ENCODE measurements around the gene NUMB. TPM values are rescaled to one million over a fixed set of nuclear protein-coding genes. Genes with fewer than 3 reads are reported as not detected.

The NUMB gene
- total and polyA plus RNA-seq, 2 donors (not counting 1 experiment from before 2014, with no cell fraction given), result 36.0 to 151 TPM

DNA sequence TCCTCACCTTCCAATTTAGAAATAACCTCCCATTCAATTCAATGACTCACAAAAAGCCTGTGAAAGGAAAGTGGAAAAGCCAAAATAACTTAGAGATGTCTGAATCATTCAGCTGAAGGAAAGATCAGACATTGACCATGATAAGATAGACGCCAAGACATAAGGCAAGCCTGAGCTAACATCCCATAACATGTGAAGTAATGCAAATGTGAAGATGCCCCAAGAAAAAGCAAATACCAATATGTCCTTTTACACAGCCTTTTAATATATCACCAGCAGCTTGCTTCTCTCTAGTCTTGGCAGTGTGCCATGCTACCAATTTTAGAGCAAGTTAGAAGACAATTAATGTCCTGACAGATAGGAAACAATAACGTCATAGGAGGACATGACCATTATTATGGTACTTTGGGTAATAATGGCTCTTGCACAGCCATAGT lies 2.4 kb upstream of the NUMB start:
- Histone ChIP-seq H3K79me2 (ENCODE audit: control insufficient read depth, insufficient read depth, low read length) (peaks cover 26% of the 10 kb centered on the region), H3K9me3 (ENCODE audit: control insufficient read depth, insufficient read depth, low read depth, low read length) (no peaks in the 10 kb centered on the region), H3K9ac (ENCODE audit: insufficient read depth, low read length) (no peak overlapping the region), H3K27me3 (ENCODE audit: control insufficient read depth, insufficient read depth, low read length) (no peaks in the 10 kb centered on the region), H4K20me1 (ENCODE audit: control insufficient read depth, extremely low read depth, insufficient read depth, low read length) (peaks cover under 1% of the 10 kb centered on the region), H3K4me2 (ENCODE audit: extremely low read depth, insufficient read depth, low read length) (no peak overlapping the region), H3K4me1 (ENCODE audit: control insufficient read depth, extremely low read depth, insufficient read depth, low read length) (peaks cover 34% of the 10 kb centered on the region), H3K27ac (ENCODE audit: insufficient read depth, low read length) (no peak overlapping the region), H3K36me3 (ENCODE audit: control insufficient read depth, insufficient read depth, low read length) (no peaks in the 10 kb centered on the region), H3K4me3 (replicated peaks in 1 of 4; ENCODE audit: control extremely low read depth in 1 of 4, insufficient read depth in 1 of 4, low read depth in 3 of 4, low read length in 4 of 4) (no peak overlapping the region), H2AFZ (ENCODE audit: low read length) (no peak overlapping the region)
- peak; percentile 56 to 84 for DNase-seq (ENCODE audit: low read depth in 2 of 2)
- TF ChIP-seq EZH2 (IDR thresholded peaks at IDR 0.05; ENCODE audit: low read length, missing control alignments), result no peak
- no peak for TF ChIP-seq CTCF (conservative IDR thresholded peaks at IDR 0.05 in 1 of 2, IDR thresholded peaks at IDR 0.05 in 1 of 2; ENCODE audit: low read depth in 1 of 2, low read length in 2 of 2)

- H3K27ac ChIP-seq (ENCODE audit: insufficient read depth, low read length), result no peak overlapping the region
- H3K36me3 ChIP-seq (ENCODE audit: control insufficient read depth, insufficient read depth, low read length), result no peaks in the 10 kb centered on the region
- H3K9ac ChIP-seq (ENCODE audit: insufficient read depth, low read length), result no peak overlapping the region
- H3K4me2 ChIP-seq (ENCODE audit: extremely low read depth, insufficient read depth, low read length), result peak overlapping the region; percentile 7
- H2AFZ ChIP-seq (ENCODE audit: low read length), result no peak overlapping the region
- peaks cover 38% of the 10 kb centered on the region for H3K4me1 ChIP-seq (ENCODE audit: control insufficient read depth, extremely low read depth, insufficient read depth, low read length)
- no peaks in the 10 kb centered on the region for H3K9me3 ChIP-seq (ENCODE audit: control insufficient read depth, insufficient read depth, low read depth, low read length)
- TF ChIP-seq CTCF (conservative IDR thresholded peaks at IDR 0.05 in 1 of 2, IDR thresholded peaks at IDR 0.05 in 1 of 2; ENCODE audit: low read depth in 1 of 2, low read length in 2 of 2), result no peak
- no peak for TF ChIP-seq EZH2 (IDR thresholded peaks at IDR 0.05; ENCODE audit: low read length, missing control alignments)
- no peak overlapping the region for H3K4me3 ChIP-seq (replicated peaks in 1 of 4; ENCODE audit: control extremely low read depth in 1 of 4, insufficient read depth in 1 of 4, low read depth in 3 of 4, low read length in 4 of 4)
- H3K79me2 ChIP-seq (ENCODE audit: control insufficient read depth, insufficient read depth, low read length), result peaks cover 34% of the 10 kb centered on the region
- no peaks in the 10 kb centered on the region for H3K27me3 ChIP-seq (ENCODE audit: control insufficient read depth, insufficient read depth, low read length)
- DNase-seq (ENCODE audit: low read depth in 2 of 2), result no peak
- H4K20me1 ChIP-seq (ENCODE audit: control insufficient read depth, extremely low read depth, insufficient read depth, low read length), result peaks cover 2% of the 10 kb centered on the region
Measured at GRCh38 chr14:73459959-73460358, 1.6 kb upstream of the NUMB start.

DNA sequence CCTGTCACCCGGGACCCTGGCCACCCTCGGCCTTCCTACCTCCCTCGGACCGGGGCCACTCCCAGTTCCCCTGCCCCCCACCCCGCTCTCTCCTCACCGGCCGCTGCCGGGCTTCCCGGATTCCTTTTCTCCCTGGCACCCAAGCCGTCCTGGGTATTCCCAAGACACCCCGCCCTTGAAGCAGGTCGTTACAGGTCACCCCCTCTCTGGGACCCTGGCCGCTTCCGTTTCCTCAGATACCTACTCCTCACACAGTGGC lies 493 bp downstream of the NUMB start:
- H3K4me2 ChIP-seq (ENCODE audit: extremely low read depth, insufficient read depth, low read length), result peak overlapping the region; percentile 82
- H2AFZ ChIP-seq (ENCODE audit: low read length), result peak overlapping the region; percentile 47
- H3K79me2 ChIP-seq (ENCODE audit: control insufficient read depth, insufficient read depth, low read length), result peaks cover 54% of the 10 kb centered on the region
- no peak for DNase-seq (ENCODE audit: low read depth in 2 of 2)
- peaks cover 30% of the 10 kb centered on the region for H3K4me1 ChIP-seq (ENCODE audit: control insufficient read depth, extremely low read depth, insufficient read depth, low read length)
- H3K9ac ChIP-seq (ENCODE audit: insufficient read depth, low read length), result peak overlapping the region; percentile 78
- peak overlapping the region; percentile 78 to 94 (median 87) for H3K4me3 ChIP-seq (replicated peaks in 1 of 4; ENCODE audit: control extremely low read depth in 1 of 4, insufficient read depth in 1 of 4, low read depth in 3 of 4, low read length in 4 of 4)
- peaks cover 2% of the 10 kb centered on the region for H4K20me1 ChIP-seq (ENCODE audit: control insufficient read depth, extremely low read depth, insufficient read depth, low read length)
- peak overlapping the region; percentile 86 for H3K27ac ChIP-seq (ENCODE audit: insufficient read depth, low read length)
- no peaks in the 10 kb centered on the region for H3K27me3 ChIP-seq (ENCODE audit: control insufficient read depth, insufficient read depth, low read length)
- H3K9me3 ChIP-seq (ENCODE audit: control insufficient read depth, insufficient read depth, low read depth, low read length), result no peaks in the 10 kb centered on the region
- H3K36me3 ChIP-seq (ENCODE audit: control insufficient read depth, insufficient read depth, low read length), result no peaks in the 10 kb centered on the region
- TF ChIP-seq CTCF (conservative IDR thresholded peaks at IDR 0.05 in 1 of 2, IDR thresholded peaks at IDR 0.05 in 1 of 2; ENCODE audit: low read depth in 1 of 2, low read length in 2 of 2) (no peak), EZH2 (IDR thresholded peaks at IDR 0.05; ENCODE audit: low read length, missing control alignments) (no peak)
